ENCODE results near the gene HOXD1. TPM values are rescaled to one million over a fixed set of nuclear protein-coding genes. Genes with fewer than 3 reads are reported as not detected.

Gene HOXD1
- total RNA-seq, 1 donor from 2014 or later: not detected

DNA sequence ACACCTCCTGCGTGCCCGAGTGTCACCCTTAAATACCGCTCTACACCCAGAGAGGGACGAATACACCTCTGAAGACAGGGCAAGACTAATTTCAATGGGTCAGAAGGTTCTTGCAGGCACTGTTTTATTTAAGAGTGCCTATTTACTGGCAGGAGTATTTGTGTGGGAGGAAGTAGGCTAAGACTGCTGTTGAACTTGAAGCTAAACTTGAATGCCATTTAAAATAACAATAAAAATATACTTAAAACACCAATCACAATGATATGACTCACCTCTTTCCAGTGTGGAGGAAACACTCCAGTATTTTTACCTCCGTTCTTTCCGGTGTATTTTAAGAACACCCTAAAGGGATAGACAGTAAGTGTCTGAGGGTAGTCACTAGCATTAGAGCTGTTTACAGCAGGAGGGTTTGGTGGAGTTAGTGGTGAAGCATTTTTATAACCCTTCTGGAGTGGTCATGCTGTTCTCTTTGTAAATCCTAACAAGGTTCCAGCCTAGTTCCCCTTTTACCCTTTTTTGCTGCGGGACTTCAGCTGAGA is 9.6 kb upstream of the HOXD1 start:
- no peaks in the 10 kb centered on the region for H3K36me3 Mint-ChIP-seq (ENCODE audit: low read depth)
- no peak overlapping the region for H3K27ac Mint-ChIP-seq (ENCODE audit: unreplicated experiment)
- no peaks in the 10 kb centered on the region for H3K9me3 Mint-ChIP-seq
- peaks cover 100% of the 10 kb centered on the region for H3K27me3 Mint-ChIP-seq (ENCODE audit: low read depth)
- H3K4me3 Mint-ChIP-seq: no peak overlapping the region
- no peak for TF ChIP-seq CTCF (conservative IDR thresholded peaks at IDR 0.05)
- peaks cover 36% of the 10 kb centered on the region for H3K4me1 Mint-ChIP-seq
- DNase-seq (ENCODE audit: low read depth, low spot score): no peak

- no peak for DNase-seq (ENCODE audit: low read depth, low spot score)
- Mint-ChIP-seq H3K36me3 (ENCODE audit: low read depth) (no peaks in the 10 kb centered on the region), H3K4me1 (peaks cover 11% of the 10 kb centered on the region), H3K27me3 (ENCODE audit: low read depth) (peaks cover 100% of the 10 kb centered on the region), H3K9me3 (no peaks in the 10 kb centered on the region), H3K4me3 (no peak overlapping the region), H3K27ac (ENCODE audit: unreplicated experiment) (no peak overlapping the region)
- no peak for TF ChIP-seq CTCF (conservative IDR thresholded peaks at IDR 0.05)
These were observed 6.9 kb upstream of the HOXD1 start for GRCh38 chr2:176181551-176181950.

DNA sequence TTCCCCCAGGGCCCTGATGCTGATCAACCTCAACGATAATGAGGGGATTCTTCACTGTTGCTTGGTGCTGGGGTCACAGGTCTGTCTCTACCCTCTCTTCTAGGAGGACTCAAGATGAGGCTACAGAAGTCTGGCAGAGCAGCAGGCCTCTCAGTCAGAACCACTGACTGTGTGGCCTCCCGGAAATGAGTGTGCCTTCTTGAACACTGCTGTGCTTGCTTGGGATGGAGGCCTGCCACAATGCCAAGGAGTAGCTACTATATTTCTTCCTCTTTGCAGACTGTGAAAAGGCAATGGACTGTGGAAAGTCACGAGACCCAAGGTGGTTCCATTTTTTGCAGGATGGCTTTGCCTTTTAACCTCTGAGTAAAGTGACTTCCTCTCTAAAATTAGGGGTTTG is 5.8 kb upstream of the HOXD1 start:
- Mint-ChIP-seq H3K27ac (ENCODE audit: unreplicated experiment) (no peak overlapping the region), H3K4me3 (no peak overlapping the region), H3K36me3 (ENCODE audit: low read depth) (no peaks in the 10 kb centered on the region), H3K27me3 (ENCODE audit: low read depth) (peaks cover 100% of the 10 kb centered on the region), H3K9me3 (no peaks in the 10 kb centered on the region), H3K4me1 (peaks cover 7% of the 10 kb centered on the region)
- no peak for TF ChIP-seq CTCF (conservative IDR thresholded peaks at IDR 0.05)
- no peak for DNase-seq (ENCODE audit: low read depth, low spot score)

DNA sequence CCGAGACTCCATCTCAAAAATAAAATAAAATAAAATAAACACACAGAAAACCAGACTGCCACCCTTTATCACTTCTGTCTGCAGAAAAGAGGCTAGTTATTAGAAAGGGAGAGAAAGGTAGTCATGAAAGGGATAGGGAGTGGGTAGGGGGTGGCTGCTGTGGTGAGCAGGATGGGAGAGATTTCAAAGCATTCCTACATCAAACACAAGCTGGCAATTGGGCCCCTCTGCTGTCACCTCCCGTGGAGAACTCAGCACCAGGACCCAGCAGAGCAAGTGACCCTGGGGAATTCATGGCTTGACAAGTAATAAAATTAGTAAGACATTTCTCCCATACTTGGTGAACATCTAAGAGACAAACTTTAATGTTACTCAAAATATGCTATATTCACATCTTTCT is 3.7 kb upstream of the HOXD1 start:
- DNase-seq (ENCODE audit: low read depth, low spot score): no peak
- no peaks in the 10 kb centered on the region for H3K36me3 Mint-ChIP-seq (ENCODE audit: low read depth)
- no peak for TF ChIP-seq CTCF (conservative IDR thresholded peaks at IDR 0.05)
- peaks cover 96% of the 10 kb centered on the region for H3K27me3 Mint-ChIP-seq (ENCODE audit: low read depth)
- no peaks in the 10 kb centered on the region for H3K9me3 Mint-ChIP-seq
- no peak overlapping the region for H3K4me3 Mint-ChIP-seq
- no peak overlapping the region for H3K27ac Mint-ChIP-seq (ENCODE audit: unreplicated experiment)
- peaks cover 7% of the 10 kb centered on the region for H3K4me1 Mint-ChIP-seq

- H3K36me3 Mint-ChIP-seq (ENCODE audit: low read depth): no peaks in the 10 kb centered on the region
- TF ChIP-seq CTCF (conservative IDR thresholded peaks at IDR 0.05): no peak
- peaks cover 7% of the 10 kb centered on the region for H3K4me1 Mint-ChIP-seq
- no peak for DNase-seq (ENCODE audit: low read depth, low spot score)
- H3K27me3 Mint-ChIP-seq (ENCODE audit: low read depth): peaks cover 96% of the 10 kb centered on the region
- no peak overlapping the region for H3K27ac Mint-ChIP-seq (ENCODE audit: unreplicated experiment)
- H3K9me3 Mint-ChIP-seq: no peaks in the 10 kb centered on the region
- H3K4me3 Mint-ChIP-seq: no peak overlapping the region
These were observed 2.4 kb upstream of the HOXD1 start for GRCh38 chr2:176186024-176186423.
